Right cardiac atrium (tissue), 5 donors: Measurements from ENCODE around the gene MANBA. TPM values are rescaled to one million over a fixed set of nuclear protein-coding genes. Genes with fewer than 3 reads are reported as not detected.
A peak's percentile ranks its signal among the peaks of the same experiment; 100 is the strongest.

Experiments
- ATAC-seq, 2 donors: fragments of 200-7000 bp; cut with Tn5 transposase; one replicate each; pipeline versions ENCODE4 v1.8.0 to v1.9.1; 2020; ENCODE audit warnings: moderate library complexity in 2 of 2, mild to moderate bottlenecking in 1 of 2
- DNase-seq, 3 donors: peaks; one replicate each; pipeline ENCODE4 v3.0.0-alpha.2; 2020
- H3K27ac ChIP-seq: one replicate; pipeline ENCODE4 v1.5.1; 2013; ENCODE audit warnings: mild to moderate bottlenecking, low read length, control low read depth, moderate library complexity
- H3K27me3 ChIP-seq: one replicate; pipeline ENCODE4 v1.6.1; 2013; ENCODE audit not compliant: control insufficient read depth, insufficient read depth
- H3K4me1 ChIP-seq: one replicate; pipeline ENCODE4 v1.6.1; 2013; ENCODE audit warnings: low read length; ENCODE audit not compliant: control insufficient read depth, insufficient read depth
- H3K4me3 ChIP-seq: one replicate; pipeline ENCODE4 v1.5.1; 2013; ENCODE audit warnings: low read length, control low read depth
- H3K9me3 ChIP-seq: one replicate; pipeline ENCODE4 v1.6.1; 2013; ENCODE audit warnings: low read length; ENCODE audit not compliant: control insufficient read depth
- WGBS: extraction: QIAGEN DNeasy Blood & Tissue Kit; methylation state at CpG from one replicate; pipeline ENCODE4 v1.1.7; 2013; 5-methylcytosine and 5-hydroxymethylcytosine counted together
- intact Hi-C, 4 donors: fragments of 100-400 bp; cut with DNase I; formaldehyde crosslinking; loops; one replicate each; pipeline versions ENCODE4 v1.11.0 to v1.14.0; 2022 to 2023
- polyA plus RNA-seq: library from polyadenylated mRNA; stranded (reverse); fragments of 200-250 nt; gene quantifications from one replicate; pipeline ENCODE4 v1.2.3, GENCODE V29; 2013
- total RNA-seq, 4 donors: library from RNA; stranded (reverse); fragmentation: NEBNext Ultra II Directional; extraction: Animal tissue kit (Norgen Biotek cat#: 25700); gene quantifications; one replicate each; pipeline ENCODE4 v1.2.1, GENCODE V29; 2021
- donor health status: healthy with polysubstance abuse.
- donor health status: DM: no; HTN: yes; CAD: no.
- donor health status: DM: no; HTN: no; CAD: no.
- donor health status: DM: no; HTN: yes; CAD: no; lungs with severe emphysema.
- donor health status: DM: yes; HTN: yes; CAD: no.

MANBA gene
- total and polyA plus RNA-seq, 5 donors: 9.0 to 36.5 (median 31.2) TPM

DNA sequence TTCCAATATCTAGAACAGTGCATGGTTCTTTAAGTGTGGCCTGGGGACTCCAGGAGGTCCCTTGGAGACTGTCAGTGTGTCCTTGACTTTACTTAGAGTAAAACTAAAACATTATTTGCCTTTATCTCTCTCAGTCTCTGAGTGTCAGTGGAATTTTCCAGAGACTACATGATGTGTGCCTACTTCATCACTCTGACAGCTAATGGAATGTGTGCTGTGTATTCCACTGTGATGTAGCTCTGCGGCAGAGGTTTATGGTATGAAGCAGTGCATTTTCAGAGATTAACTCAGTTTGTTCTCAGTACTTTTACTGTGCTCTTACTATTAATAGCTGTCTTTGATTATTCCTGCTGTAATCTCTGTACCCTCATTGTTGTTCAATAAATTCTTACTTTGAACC lies 85.6 kb downstream of the MANBA start:
- H3K4me1 ChIP-seq: no peaks in the 10 kb centered on the region
- peak; percentile 72 to 75 for ATAC-seq
- H3K27ac ChIP-seq: no peak overlapping the region
- intact Hi-C loops: no loop called here
- 45% methylated on average over 1 of the region's 1 CpG for WGBS
- H3K9me3 ChIP-seq: no peaks in the 10 kb centered on the region
- no peak for DNase-seq
- no peak overlapping the region for H3K4me3 ChIP-seq
- no peaks in the 10 kb centered on the region for H3K27me3 ChIP-seq

DNA sequence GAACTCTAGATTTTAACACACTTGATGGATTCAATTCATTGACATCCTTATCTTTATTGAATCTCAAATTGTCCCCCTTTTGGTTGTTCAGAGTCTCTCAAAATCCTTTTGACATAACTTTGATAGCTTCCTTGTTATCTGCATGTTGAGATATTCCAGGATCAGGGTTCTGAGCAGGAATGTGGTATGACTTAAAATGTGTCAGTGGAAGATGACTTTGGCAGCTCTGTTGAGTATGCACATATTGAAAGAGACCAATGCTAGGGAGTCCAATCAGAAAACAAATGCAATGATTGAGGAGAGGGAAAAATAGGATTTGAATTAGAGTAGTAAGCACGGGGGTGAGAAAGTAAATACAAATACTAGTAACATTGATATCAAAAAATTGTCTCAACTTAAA lies 93.8 kb downstream of the MANBA start:
- no peaks in the 10 kb centered on the region for H3K4me1 ChIP-seq
- ATAC-seq (no peak), DNase-seq (no peak)
- no peak overlapping the region for H3K4me3 ChIP-seq
- no peaks in the 10 kb centered on the region for H3K27me3 ChIP-seq
- H3K9me3 ChIP-seq: no peaks in the 10 kb centered on the region
- H3K27ac ChIP-seq: no peak overlapping the region
- intact Hi-C loops: no loop called here
- WGBS: 73% methylated on average over 1 of the region's 1 CpG

DNA sequence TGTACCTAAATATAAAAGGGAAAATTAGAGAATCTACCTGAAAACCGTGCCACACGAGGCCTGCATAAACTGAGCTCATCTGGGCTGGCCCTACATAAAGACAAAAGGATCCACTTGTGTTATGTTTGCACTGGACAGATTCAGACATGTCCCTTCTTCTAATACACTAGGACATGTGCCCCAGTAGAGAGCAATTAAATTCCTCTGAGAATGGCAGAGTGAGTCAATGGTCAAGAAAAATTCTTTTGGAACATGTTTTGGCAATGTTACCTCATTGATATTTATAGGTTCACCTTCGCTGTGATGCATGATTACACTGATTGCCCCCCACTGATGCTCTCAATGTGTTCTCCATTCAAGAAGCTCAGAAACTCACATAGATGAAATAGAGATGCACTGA lies 95.2 kb downstream of the MANBA start:
- Histone ChIP-seq H3K4me3 (no peak overlapping the region), H3K4me1 (no peaks in the 10 kb centered on the region), H3K27ac (no peak overlapping the region), H3K27me3 (no peaks in the 10 kb centered on the region), H3K9me3 (no peaks in the 10 kb centered on the region)
- DNase-seq: no peak
- no peak for ATAC-seq
- intact Hi-C loops: no loop called here
- WGBS: 89% methylated on average over 3 of the region's 3 CpGs

DNA sequence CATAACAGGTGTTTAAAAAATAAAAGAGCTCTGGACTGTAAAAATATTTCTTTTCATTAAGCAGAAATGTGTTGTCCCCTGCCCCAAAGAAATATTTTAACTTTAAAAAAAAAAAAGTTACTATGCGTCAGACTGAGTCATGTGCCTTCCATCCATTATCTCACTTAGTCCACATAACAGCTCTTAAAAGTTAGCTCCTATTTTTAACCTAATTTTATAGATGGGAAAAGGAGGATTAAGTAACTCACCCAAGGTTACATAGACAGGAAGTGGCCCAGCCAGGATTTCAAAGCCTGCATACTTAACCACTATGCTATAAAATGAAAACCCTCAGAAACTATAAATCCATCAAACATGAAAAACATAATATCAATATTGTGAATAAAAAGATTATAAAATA lies 97.7 kb downstream of the MANBA start:
- H3K27me3 ChIP-seq: no peaks in the 10 kb centered on the region
- no peaks in the 10 kb centered on the region for H3K4me1 ChIP-seq
- WGBS: 60% methylated on average over 1 of the region's 1 CpG
- H3K27ac ChIP-seq: no peak overlapping the region
- no peaks in the 10 kb centered on the region for H3K9me3 ChIP-seq
- no peak overlapping the region for H3K4me3 ChIP-seq
- DNase-seq (no peak), ATAC-seq (no peak)
- intact Hi-C loops: no loop called here

DNA sequence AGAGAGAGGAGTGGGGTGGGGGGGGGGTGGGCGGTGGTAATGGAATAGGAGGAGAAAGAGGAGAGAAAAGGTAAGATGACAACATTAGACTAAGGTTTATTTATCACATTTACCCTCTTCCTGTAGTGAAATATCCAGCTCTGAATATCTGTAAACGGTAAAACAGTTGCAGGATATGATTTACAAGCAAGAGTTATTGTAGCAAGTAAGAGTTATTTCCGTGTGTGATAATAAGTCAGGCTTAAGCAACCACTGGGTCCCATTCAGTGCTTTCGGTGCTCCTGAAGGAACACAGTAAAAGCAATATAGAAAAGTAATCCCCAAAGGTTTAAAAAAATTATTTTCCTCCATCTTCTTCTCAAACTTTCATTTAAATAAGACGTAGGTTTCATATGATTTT lies 103.6 kb downstream of the MANBA start:
- Histone ChIP-seq H3K9me3 (no peaks in the 10 kb centered on the region), H3K4me3 (no peak overlapping the region), H3K4me1 (no peaks in the 10 kb centered on the region), H3K27ac (no peak overlapping the region), H3K27me3 (no peaks in the 10 kb centered on the region)
- WGBS: 80% methylated on average over 5 of the region's 5 CpGs
- intact Hi-C loops: no loop called here
- ATAC-seq: no peak
- no peak for DNase-seq

DNA sequence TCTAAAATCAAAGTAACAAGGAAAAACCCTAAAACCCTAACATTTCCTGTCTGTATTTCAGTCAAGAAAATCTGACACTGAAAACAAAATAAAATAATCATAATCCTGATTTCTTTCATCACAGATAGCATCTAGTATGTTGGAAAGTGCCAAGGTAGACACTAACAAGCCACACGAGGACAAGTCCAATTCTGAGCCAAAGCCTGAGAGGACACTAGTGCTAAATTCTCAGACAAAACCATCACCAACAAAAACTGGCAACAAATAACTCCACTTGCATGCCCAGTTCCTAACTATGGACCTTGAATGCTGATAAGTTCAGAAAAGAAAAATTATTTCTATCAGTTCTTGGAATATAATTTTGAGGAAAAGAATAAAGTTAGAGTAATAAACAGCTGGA lies 113.7 kb downstream of the MANBA start:
- Histone ChIP-seq H3K9me3 (no peaks in the 10 kb centered on the region), H3K4me3 (no peak overlapping the region), H3K4me1 (no peaks in the 10 kb centered on the region), H3K27ac (no peak overlapping the region), H3K27me3 (no peaks in the 10 kb centered on the region)
- ATAC-seq (peak; percentile 45 to 60), DNase-seq (no peak)
- intact Hi-C loops: no loop called here
- WGBS: 33% methylated on average over 1 of the region's 1 CpG

DNA sequence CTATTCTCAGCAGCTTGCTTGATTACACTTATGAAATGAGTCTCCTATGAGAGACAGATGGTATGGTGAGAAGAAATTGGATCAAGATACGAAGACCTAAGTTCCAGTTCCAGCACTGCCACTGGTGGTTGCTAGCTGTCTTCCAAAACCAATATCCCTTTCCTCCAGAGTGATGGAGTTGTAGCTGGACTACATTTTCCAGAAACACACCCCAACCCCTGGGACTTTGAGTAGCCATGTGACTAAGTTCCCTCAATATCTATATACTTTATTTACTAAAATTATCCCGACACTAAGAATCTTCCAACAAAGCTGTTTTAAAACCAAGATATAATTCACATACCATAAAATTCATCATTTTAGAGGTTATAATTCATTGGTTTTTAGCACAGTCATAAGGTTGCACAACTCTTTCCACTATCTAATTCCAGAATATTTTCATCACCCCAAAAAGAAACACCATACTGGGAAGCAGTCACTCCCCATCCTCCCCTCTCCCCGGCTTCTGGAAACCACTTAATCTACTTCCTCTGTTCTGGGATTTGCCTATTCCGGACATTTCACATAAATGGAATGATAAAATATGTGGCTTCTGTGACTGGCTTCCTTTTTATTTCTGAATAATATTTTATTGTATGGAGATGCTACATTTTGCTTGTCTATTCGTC lies 118.0 kb downstream of the MANBA start:
- DNase-seq (peak in 2 of 3 donors; percentile 20 to 51), ATAC-seq (peak; percentile 89 to 91)
- no peaks in the 10 kb centered on the region for H3K4me1 ChIP-seq
- H3K9me3 ChIP-seq: no peaks in the 10 kb centered on the region
- intact Hi-C loops: no loop called here
- no peak overlapping the region for H3K4me3 ChIP-seq
- no peaks in the 10 kb centered on the region for H3K27me3 ChIP-seq
- WGBS: 52% methylated on average over 5 of the region's 5 CpGs
- H3K27ac ChIP-seq: no peak overlapping the region

DNA sequence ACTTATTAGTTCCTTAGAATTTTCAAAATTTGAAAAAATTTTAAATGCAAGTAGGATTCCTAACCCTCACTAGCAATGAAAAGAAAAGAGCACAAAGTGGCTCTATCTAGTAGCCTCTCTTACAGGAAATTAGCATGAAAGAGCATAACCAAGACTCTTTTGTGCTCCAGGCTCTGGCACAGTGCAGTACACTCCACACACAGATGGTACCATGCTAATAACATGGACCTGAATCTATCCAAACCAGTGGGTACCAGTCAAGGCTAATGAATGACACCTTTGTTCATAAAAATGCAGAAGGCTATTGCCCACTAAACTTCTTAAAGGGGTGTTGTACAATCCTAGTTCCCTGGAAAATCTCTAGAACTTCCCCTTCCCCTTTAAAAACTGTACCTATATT lies 119.0 kb downstream of the MANBA start:
- H3K9me3 ChIP-seq: no peaks in the 10 kb centered on the region
- ATAC-seq: no peak
- H3K27me3 ChIP-seq: no peaks in the 10 kb centered on the region
- intact Hi-C loops: no loop called here
- DNase-seq: no peak
- no peaks in the 10 kb centered on the region for H3K4me1 ChIP-seq
- H3K4me3 ChIP-seq: no peak overlapping the region
- H3K27ac ChIP-seq: no peak overlapping the region

DNA sequence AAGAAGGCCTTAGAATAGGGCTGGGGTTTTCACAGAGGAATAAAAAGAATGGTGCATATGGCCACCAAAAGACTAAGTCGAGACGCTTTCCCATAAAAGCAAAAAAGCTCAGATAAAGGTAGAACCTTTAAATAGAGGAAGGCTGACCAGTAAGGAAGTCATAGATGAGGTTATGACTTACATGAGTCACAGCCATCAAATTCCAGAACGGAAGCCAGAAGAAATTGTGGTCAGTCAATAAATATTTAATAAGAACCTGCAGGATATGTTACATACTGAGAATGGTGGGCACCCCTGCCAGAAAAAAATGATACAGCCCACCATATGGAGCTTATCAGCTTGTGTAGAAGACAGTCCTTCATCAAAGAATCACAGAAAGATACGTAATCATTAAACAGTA lies 120.1 kb downstream of the MANBA start:
- Histone ChIP-seq H3K4me1 (no peaks in the 10 kb centered on the region), H3K4me3 (no peak overlapping the region), H3K27me3 (no peaks in the 10 kb centered on the region), H3K9me3 (no peaks in the 10 kb centered on the region), H3K27ac (no peak overlapping the region)
- intact Hi-C loops: no loop called here
- no peak for ATAC-seq
- WGBS: 95% methylated on average over 4 of the region's 4 CpGs
- DNase-seq: no peak

DNA sequence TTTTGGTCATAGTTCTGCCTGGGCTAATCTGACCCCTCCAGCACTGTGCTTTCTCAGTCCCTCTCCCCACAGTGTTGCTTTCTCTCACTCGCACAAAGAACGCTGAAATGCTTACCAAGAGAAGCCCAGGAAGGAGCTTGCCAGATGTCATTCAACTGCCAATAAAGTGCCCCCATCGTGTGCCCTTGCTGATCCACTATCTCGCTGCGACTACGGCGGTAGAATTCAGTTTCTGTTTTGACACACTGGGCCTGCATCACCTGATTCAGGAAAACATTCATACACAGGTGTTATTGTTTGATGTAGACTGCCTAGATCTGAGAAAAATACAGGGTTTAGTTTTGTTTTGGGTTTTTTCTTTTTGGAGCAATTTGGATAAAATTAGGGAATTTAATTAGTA lies 121.2 kb downstream of the MANBA start:
- Histone ChIP-seq H3K27ac (no peak overlapping the region), H3K27me3 (no peaks in the 10 kb centered on the region), H3K4me3 (no peak overlapping the region), H3K9me3 (no peaks in the 10 kb centered on the region), H3K4me1 (no peaks in the 10 kb centered on the region)
- 89% methylated on average over 7 of the region's 7 CpGs for WGBS
- intact Hi-C loops: no loop called here
- ATAC-seq: no peak
- DNase-seq: no peak

DNA sequence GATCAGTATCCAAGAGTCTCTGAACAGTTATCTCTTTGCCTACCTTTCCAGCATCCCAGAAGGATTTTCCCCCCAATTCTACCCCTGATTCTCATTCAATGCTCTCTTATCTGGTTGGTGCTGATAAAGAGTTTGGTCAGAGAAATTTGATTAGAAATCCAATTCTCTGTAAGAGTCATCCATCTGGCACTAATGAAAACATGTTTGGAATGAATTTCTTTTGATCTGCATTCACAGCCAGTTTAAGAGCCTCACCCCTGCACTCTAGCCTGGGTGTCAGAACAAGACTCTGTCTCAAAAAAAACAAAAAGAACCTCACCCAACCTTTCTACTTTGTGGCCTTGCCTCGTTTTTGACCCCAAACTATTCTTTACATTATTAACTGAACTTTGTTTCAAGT lies 122.1 kb downstream of the MANBA start:
- DNase-seq (no peak), ATAC-seq (no peak)
- WGBS: 51% methylated on average over 1 of the region's 1 CpG
- H3K27me3 ChIP-seq: no peaks in the 10 kb centered on the region
- H3K27ac ChIP-seq: no peak overlapping the region
- intact Hi-C loops: no loop called here
- H3K4me3 ChIP-seq: no peak overlapping the region
- H3K9me3 ChIP-seq: no peaks in the 10 kb centered on the region
- H3K4me1 ChIP-seq: no peaks in the 10 kb centered on the region

DNA sequence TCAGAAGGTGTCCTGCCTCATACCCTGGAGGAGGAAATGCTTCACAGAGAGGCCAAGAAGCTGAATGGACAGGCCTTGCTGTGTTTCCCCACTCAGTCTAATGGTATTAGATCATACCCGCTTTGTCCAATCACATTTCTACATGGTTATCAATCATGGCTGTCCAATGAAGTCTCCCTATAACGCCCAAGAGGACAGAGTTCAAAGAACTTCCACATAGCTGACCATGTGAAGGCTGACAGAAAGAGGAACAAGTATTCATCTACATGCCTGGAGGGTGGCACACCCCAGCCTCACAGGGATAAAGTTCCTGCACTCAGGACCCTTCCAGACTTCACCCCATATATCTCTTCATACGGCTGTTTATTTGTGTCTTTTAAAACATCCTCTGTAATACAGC lies 123.4 kb downstream of the MANBA start:
- H3K9me3 ChIP-seq: no peaks in the 10 kb centered on the region
- intact Hi-C loops: no loop called here
- no peak for DNase-seq
- no peak overlapping the region for H3K4me3 ChIP-seq
- no peaks in the 10 kb centered on the region for H3K4me1 ChIP-seq
- WGBS: 89% methylated on average over 3 of the region's 3 CpGs
- no peak overlapping the region for H3K27ac ChIP-seq
- H3K27me3 ChIP-seq: no peaks in the 10 kb centered on the region
- ATAC-seq: peak in 1 of 2 donors; percentile 23
